Measurements from ENCODE around the gene ATP11B. TPM values are rescaled to one million over a fixed set of nuclear protein-coding genes. Genes with fewer than 3 reads are reported as not detected.

ATP11B gene
- total and polyA plus RNA-seq, 9 of the 15 experiments (the other 6 are each of a cell fraction or from before 2014, with no cell fraction given) = 11.9 to 68.7 (median 41.8) TPM

GRCh38 chr3:182784542-182784941, 8.8 kb upstream of the ATP11B start (continued):
- TF ChIP-seq, protein P1, sequence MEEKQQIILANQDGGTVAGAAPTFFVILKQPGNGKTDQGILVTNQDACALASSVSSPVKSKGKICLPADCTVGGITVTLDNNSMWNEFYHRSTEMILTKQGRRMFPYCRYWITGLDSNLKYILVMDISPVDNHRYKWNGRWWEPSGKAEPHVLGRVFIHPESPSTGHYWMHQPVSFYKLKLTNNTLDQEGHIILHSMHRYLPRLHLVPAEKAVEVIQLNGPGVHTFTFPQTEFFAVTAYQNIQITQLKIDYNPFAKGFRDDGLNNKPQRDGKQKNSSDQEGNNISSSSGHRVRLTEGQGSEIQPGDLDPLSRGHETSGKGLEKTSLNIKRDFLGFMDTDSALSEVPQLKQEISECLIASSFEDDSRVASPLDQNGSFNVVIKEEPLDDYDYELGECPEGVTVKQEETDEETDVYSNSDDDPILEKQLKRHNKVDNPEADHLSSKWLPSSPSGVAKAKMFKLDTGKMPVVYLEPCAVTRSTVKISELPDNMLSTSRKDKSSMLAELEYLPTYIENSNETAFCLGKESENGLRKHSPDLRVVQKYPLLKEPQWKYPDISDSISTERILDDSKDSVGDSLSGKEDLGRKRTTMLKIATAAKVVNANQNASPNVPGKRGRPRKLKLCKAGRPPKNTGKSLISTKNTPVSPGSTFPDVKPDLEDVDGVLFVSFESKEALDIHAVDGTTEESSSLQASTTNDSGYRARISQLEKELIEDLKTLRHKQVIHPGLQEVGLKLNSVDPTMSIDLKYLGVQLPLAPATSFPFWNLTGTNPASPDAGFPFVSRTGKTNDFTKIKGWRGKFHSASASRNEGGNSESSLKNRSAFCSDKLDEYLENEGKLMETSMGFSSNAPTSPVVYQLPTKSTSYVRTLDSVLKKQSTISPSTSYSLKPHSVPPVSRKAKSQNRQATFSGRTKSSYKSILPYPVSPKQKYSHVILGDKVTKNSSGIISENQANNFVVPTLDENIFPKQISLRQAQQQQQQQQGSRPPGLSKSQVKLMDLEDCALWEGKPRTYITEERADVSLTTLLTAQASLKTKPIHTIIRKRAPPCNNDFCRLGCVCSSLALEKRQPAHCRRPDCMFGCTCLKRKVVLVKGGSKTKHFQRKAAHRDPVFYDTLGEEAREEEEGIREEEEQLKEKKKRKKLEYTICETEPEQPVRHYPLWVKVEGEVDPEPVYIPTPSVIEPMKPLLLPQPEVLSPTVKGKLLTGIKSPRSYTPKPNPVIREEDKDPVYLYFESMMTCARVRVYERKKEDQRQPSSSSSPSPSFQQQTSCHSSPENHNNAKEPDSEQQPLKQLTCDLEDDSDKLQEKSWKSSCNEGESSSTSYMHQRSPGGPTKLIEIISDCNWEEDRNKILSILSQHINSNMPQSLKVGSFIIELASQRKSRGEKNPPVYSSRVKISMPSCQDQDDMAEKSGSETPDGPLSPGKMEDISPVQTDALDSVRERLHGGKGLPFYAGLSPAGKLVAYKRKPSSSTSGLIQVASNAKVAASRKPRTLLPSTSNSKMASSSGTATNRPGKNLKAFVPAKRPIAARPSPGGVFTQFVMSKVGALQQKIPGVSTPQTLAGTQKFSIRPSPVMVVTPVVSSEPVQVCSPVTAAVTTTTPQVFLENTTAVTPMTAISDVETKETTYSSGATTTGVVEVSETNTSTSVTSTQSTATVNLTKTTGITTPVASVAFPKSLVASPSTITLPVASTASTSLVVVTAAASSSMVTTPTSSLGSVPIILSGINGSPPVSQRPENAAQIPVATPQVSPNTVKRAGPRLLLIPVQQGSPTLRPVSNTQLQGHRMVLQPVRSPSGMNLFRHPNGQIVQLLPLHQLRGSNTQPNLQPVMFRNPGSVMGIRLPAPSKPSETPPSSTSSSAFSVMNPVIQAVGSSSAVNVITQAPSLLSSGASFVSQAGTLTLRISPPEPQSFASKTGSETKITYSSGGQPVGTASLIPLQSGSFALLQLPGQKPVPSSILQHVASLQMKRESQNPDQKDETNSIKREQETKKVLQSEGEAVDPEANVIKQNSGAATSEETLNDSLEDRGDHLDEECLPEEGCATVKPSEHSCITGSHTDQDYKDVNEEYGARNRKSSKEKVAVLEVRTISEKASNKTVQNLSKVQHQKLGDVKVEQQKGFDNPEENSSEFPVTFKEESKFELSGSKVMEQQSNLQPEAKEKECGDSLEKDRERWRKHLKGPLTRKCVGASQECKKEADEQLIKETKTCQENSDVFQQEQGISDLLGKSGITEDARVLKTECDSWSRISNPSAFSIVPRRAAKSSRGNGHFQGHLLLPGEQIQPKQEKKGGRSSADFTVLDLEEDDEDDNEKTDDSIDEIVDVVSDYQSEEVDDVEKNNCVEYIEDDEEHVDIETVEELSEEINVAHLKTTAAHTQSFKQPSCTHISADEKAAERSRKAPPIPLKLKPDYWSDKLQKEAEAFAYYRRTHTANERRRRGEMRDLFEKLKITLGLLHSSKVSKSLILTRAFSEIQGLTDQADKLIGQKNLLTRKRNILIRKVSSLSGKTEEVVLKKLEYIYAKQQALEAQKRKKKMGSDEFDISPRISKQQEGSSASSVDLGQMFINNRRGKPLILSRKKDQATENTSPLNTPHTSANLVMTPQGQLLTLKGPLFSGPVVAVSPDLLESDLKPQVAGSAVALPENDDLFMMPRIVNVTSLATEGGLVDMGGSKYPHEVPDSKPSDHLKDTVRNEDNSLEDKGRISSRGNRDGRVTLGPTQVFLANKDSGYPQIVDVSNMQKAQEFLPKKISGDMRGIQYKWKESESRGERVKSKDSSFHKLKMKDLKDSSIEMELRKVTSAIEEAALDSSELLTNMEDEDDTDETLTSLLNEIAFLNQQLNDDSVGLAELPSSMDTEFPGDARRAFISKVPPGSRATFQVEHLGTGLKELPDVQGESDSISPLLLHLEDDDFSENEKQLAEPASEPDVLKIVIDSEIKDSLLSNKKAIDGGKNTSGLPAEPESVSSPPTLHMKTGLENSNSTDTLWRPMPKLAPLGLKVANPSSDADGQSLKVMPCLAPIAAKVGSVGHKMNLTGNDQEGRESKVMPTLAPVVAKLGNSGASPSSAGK (IDR thresholded peaks at IDR 0.05) = no peak
- TF ChIP-seq TAL1 (IDR thresholded peaks at IDR 0.05) (peak; percentile 95), KLF16 (IDR thresholded peaks at IDR 0.05) (peak; percentile 85), CGGBP1 (CRISPR knock-in tag; IDR thresholded peaks at IDR 0.05) (no peak), MAFF (IDR thresholded peaks at IDR 0.05; ENCODE audit: low read length) (peak; percentile 17; the same call in 1 of the 2 replicates), RNF2 (IDR thresholded peaks at IDR 0.05) (peak; percentile 62; the same call in 1 of the 2 replicates), NCOR1 (IDR thresholded peaks at IDR 0.05) (peak; percentile 92), NFATC3 (IDR thresholded peaks at IDR 0.05) (no peak), HDAC2 (IDR thresholded peaks at IDR 0.05) (0 out of 2 replicates have a peak, but pooled peaks have one; percentile 57)
- TF ChIP-seq, protein P2, sequence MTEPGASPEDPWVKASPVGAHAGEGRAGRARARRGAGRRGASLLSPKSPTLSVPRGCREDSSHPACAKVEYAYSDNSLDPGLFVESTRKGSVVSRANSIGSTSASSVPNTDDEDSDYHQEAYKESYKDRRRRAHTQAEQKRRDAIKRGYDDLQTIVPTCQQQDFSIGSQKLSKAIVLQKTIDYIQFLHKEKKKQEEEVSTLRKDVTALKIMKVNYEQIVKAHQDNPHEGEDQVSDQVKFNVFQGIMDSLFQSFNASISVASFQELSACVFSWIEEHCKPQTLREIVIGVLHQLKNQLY (CRISPR knock-in tag; conservative IDR thresholded peaks at IDR 0.05) = no peak
- TF ChIP-seq, protein P3, sequence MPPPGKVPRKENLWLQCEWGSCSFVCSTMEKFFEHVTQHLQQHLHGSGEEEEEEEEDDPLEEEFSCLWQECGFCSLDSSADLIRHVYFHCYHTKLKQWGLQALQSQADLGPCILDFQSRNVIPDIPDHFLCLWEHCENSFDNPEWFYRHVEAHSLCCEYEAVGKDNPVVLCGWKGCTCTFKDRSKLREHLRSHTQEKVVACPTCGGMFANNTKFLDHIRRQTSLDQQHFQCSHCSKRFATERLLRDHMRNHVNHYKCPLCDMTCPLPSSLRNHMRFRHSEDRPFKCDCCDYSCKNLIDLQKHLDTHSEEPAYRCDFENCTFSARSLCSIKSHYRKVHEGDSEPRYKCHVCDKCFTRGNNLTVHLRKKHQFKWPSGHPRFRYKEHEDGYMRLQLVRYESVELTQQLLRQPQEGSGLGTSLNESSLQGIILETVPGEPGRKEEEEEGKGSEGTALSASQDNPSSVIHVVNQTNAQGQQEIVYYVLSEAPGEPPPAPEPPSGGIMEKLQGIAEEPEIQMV (tag; conservative IDR thresholded peaks at IDR 0.05; ENCODE audit: low read depth) = no peak
- TF ChIP-seq, protein P4, sequence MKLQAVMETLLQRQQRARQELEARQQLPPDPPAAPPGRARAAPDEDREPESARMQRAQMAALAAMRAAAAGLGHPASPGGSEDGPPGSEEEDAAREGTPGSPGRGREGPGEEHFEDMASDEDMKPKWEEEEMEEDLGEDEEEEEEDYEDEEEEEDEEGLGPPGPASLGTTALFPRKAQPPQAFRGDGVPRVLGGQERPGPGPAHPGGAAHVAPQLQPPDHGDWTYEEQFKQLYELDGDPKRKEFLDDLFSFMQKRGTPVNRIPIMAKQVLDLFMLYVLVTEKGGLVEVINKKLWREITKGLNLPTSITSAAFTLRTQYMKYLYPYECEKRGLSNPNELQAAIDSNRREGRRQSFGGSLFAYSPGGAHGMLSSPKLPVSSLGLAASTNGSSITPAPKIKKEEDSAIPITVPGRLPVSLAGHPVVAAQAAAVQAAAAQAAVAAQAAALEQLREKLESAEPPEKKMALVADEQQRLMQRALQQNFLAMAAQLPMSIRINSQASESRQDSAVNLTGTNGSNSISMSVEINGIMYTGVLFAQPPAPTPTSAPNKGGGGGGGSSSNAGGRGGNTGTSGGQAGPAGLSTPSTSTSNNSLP (IDR thresholded peaks at IDR 0.05; ENCODE audit: borderline replicate concordance, low read depth, low read length) = peak; percentile 80; the same call in 1 of the 2 replicates
